Neural cell (in vitro differentiated cells): ENCODE measurements around the gene PDE2A. TPM values are rescaled to one million over a fixed set of nuclear protein-coding genes. Genes with fewer than 3 reads are reported as not detected.

ENCODE experiments used
- H2AFZ ChIP-seq: fragments of 200-600, 300-800 bp; sonication (generic), shearing (Covaris generic); 2 replicates; pipeline ENCODE4 v1.6.0; 2014; ENCODE audit warnings: low read depth, mild to moderate bottlenecking, antibody characterized with exemption, low read length, moderate library complexity
- H3F3A ChIP-seq: fragments of 200-600 bp; shearing (Covaris generic); 2 replicates; pipeline ENCODE4 v1.6.1; 2016; ENCODE audit warnings: mild to moderate bottlenecking, moderate library complexity, mixed read lengths, antibody characterized with exemption, low read length; ENCODE audit not compliant: insufficient read depth, poor library complexity, severe bottlenecking
- H3K27ac ChIP-seq: fragments of 200-600, 300-800 bp; sonication (generic), shearing (Covaris generic); 2 replicates; pipeline ENCODE4 v1.5.1; 2014; ENCODE audit warnings: mild to moderate bottlenecking, low read length, moderate library complexity
- H3K27me3 ChIP-seq: fragments of 300-800, 200-600 bp; sonication (generic), shearing (Covaris generic); 2 replicates; pipeline ENCODE4 v1.6.0; 2014; ENCODE audit warnings: mild to moderate bottlenecking, low read depth, low read length, moderate library complexity; ENCODE audit not compliant: insufficient read depth
- H3K36me3 ChIP-seq: fragments of 300-800, 200-600 bp; sonication (generic), shearing (Covaris generic); 2 replicates; pipeline ENCODE4 v1.5.1; 2014; ENCODE audit warnings: mild to moderate bottlenecking, antibody characterized with exemption, low read length, moderate library complexity; ENCODE audit not compliant: insufficient read depth
- H3K4me2 ChIP-seq: fragments of 300-800, 200-600 bp; sonication (generic), shearing (Covaris generic); 2 replicates; pipeline ENCODE4 v1.6.0; 2014; ENCODE audit warnings: mild to moderate bottlenecking, low read length
- H3K4me3 ChIP-seq: fragments of 300-800, 200-600 bp; sonication (generic), shearing (Covaris generic); 2 replicates; pipeline ENCODE4 v1.5.1; 2014; ENCODE audit warnings: mild to moderate bottlenecking, low read length, moderate library complexity
- H3K79me2 ChIP-seq: fragments of 200-600 bp; shearing (Covaris generic); replicated peaks from 2 replicates; pipeline ENCODE4 v1.6.0; 2014; ENCODE audit warnings: mild to moderate bottlenecking, low read length, moderate library complexity; ENCODE audit not compliant: insufficient read depth
- H3K9ac ChIP-seq: fragments of 300-800, 200-600 bp; sonication (generic), shearing (Covaris generic); 2 replicates; pipeline ENCODE4 v1.6.1; 2016; ENCODE audit warnings: mild to moderate bottlenecking, low read length, mixed read lengths
- H3K9me2 ChIP-seq: fragments of 200-600 bp; shearing (Covaris generic); 2 replicates; pipeline ENCODE4 v1.6.1; 2016; ENCODE audit warnings: mild to moderate bottlenecking, low read length, mixed read lengths; ENCODE audit not compliant: insufficient read depth
- H3K9me3 ChIP-seq: fragments of 200-600, 300-800 bp; sonication (generic), shearing (Covaris generic); 2 replicates; pipeline ENCODE4 v1.6.1; 2016; ENCODE audit warnings: mild to moderate bottlenecking, mixed run types, low read length, moderate library complexity, mixed read lengths
- H4K20me1 ChIP-seq: fragments of 200-600 bp; shearing (Covaris generic); 2 replicates; pipeline ENCODE4 v1.6.1; 2016; ENCODE audit warnings: mild to moderate bottlenecking, mixed run types; ENCODE audit not compliant: insufficient read depth
- EP300 ChIP-seq: fragments of 450-650 bp; conservative IDR thresholded peaks from 2 replicates; pipeline ENCODE4 v1.6.1; 2014; ENCODE audit warnings: antibody characterized with exemption, mild to moderate bottlenecking, moderate library complexity; ENCODE audit not compliant: poor library complexity, severe bottlenecking
- EZH2 ChIP-seq: fragments of 200-600, 300-800 bp; shearing (Covaris generic), sonication (generic); IDR thresholded peaks from 2 replicates; pipeline ENCODE4 v1.6.1; 2014; ENCODE audit warnings: antibody characterized with exemption, low read length, borderline replicate concordance, mild to moderate bottlenecking; ENCODE audit not compliant: insufficient read depth, poor library complexity, severe bottlenecking
- MXI1 ChIP-seq: fragments of 450-650 bp; conservative IDR thresholded peaks from 2 replicates; pipeline ENCODE4 v1.6.1; 2014; ENCODE audit warnings: antibody characterized with exemption, mild to moderate bottlenecking; ENCODE audit not compliant: poor library complexity, severe bottlenecking
- POLR2AphosphoS5 ChIP-seq: IDR thresholded peaks from 2 replicates; pipeline ENCODE4 v1.6.1; 2012
- RAD21 ChIP-seq: fragments of 450-650 bp; conservative IDR thresholded peaks from 2 replicates; pipeline ENCODE4 v1.6.1; 2014; ENCODE audit warnings: antibody characterized with exemption, mild to moderate bottlenecking, moderate library complexity
- SMC3 ChIP-seq: fragments of 450-650 bp; conservative IDR thresholded peaks from 2 replicates; pipeline ENCODE4 v1.6.1; 2014; ENCODE audit warnings: antibody characterized with exemption, mild to moderate bottlenecking, moderate library complexity; ENCODE audit not compliant: poor library complexity
- TAF1 ChIP-seq: IDR thresholded peaks from 2 replicates; pipeline ENCODE4 v1.6.1; 2012; ENCODE audit warnings: low read depth
- polyA plus RNA-seq: library from polyadenylated mRNA; depleted of rRNA; stranded (reverse); fragments of >200 nt; gene quantifications from 2 replicates; pipeline ENCODE4 v1.2.3, GENCODE V29; 2014
- TF ChIP-seq, protein P1 (sequence below): fragments of 450-650 bp; IDR thresholded peaks from 2 replicates; pipeline ENCODE4 v1.5.1; 2014; ENCODE audit warnings: antibody characterized with exemption, mild to moderate bottlenecking, moderate library complexity; ENCODE audit not compliant: poor library complexity, severe bottlenecking
- TF ChIP-seq, protein P2 (sequence below): IDR thresholded peaks from 2 replicates; pipeline ENCODE4 v1.6.1; 2012; ENCODE audit warnings: borderline replicate concordance

Gene PDE2A
- polyA plus RNA-seq, 1 donor from 2014 or later, result 11.6 TPM

DNA sequence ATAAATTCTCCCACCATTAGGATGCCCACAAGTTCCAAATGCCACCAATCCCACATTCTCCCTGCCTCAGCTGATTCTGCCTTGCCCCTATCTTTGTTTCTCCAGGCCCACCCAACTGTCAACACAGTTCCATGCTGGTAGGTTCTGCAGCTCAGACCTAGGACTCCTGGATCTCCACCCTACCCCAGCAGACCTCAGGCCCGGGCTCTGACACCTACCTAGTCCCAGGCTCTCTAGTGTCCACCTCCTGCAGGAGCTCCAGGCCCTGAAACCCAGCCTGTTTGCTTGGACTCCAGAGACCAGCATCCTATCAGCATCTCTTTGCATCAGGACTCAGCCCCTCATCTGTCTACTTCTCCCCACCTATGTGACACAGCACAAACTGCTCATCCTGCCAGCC is 86.5 kb downstream of the PDE2A start:
- H3K9me2 ChIP-seq, result no peaks in the 10 kb centered on the region
- H3K27me3 ChIP-seq, result peaks cover 63% of the 10 kb centered on the region
- no peak overlapping the region for H3K4me2 ChIP-seq
- no peaks in the 10 kb centered on the region for H3F3A ChIP-seq
- no peak overlapping the region for H3K27ac ChIP-seq
- no peak overlapping the region for H3K4me3 ChIP-seq
- no peaks in the 10 kb centered on the region for H4K20me1 ChIP-seq
- no peak overlapping the region for H2AFZ ChIP-seq
- TF ChIP-seq SMC3 (no peak), MXI1 (no peak), POLR2AphosphoS5 (no peak), TAF1 (no peak), EP300 (no peak), RAD21 (no peak), EZH2 (no peak)
- TF ChIP-seq, protein P1, sequence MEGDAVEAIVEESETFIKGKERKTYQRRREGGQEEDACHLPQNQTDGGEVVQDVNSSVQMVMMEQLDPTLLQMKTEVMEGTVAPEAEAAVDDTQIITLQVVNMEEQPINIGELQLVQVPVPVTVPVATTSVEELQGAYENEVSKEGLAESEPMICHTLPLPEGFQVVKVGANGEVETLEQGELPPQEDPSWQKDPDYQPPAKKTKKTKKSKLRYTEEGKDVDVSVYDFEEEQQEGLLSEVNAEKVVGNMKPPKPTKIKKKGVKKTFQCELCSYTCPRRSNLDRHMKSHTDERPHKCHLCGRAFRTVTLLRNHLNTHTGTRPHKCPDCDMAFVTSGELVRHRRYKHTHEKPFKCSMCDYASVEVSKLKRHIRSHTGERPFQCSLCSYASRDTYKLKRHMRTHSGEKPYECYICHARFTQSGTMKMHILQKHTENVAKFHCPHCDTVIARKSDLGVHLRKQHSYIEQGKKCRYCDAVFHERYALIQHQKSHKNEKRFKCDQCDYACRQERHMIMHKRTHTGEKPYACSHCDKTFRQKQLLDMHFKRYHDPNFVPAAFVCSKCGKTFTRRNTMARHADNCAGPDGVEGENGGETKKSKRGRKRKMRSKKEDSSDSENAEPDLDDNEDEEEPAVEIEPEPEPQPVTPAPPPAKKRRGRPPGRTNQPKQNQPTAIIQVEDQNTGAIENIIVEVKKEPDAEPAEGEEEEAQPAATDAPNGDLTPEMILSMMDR, result no peak
- TF ChIP-seq, protein P2, sequence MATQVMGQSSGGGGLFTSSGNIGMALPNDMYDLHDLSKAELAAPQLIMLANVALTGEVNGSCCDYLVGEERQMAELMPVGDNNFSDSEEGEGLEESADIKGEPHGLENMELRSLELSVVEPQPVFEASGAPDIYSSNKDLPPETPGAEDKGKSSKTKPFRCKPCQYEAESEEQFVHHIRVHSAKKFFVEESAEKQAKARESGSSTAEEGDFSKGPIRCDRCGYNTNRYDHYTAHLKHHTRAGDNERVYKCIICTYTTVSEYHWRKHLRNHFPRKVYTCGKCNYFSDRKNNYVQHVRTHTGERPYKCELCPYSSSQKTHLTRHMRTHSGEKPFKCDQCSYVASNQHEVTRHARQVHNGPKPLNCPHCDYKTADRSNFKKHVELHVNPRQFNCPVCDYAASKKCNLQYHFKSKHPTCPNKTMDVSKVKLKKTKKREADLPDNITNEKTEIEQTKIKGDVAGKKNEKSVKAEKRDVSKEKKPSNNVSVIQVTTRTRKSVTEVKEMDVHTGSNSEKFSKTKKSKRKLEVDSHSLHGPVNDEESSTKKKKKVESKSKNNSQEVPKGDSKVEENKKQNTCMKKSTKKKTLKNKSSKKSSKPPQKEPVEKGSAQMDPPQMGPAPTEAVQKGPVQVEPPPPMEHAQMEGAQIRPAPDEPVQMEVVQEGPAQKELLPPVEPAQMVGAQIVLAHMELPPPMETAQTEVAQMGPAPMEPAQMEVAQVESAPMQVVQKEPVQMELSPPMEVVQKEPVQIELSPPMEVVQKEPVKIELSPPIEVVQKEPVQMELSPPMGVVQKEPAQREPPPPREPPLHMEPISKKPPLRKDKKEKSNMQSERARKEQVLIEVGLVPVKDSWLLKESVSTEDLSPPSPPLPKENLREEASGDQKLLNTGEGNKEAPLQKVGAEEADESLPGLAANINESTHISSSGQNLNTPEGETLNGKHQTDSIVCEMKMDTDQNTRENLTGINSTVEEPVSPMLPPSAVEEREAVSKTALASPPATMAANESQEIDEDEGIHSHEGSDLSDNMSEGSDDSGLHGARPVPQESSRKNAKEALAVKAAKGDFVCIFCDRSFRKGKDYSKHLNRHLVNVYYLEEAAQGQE, result no peak
- H3K36me3 ChIP-seq, result no peaks in the 10 kb centered on the region
- no peaks in the 10 kb centered on the region for H3K79me2 ChIP-seq
- H3K9ac ChIP-seq, result no peak overlapping the region
- no peaks in the 10 kb centered on the region for H3K9me3 ChIP-seq

DNA sequence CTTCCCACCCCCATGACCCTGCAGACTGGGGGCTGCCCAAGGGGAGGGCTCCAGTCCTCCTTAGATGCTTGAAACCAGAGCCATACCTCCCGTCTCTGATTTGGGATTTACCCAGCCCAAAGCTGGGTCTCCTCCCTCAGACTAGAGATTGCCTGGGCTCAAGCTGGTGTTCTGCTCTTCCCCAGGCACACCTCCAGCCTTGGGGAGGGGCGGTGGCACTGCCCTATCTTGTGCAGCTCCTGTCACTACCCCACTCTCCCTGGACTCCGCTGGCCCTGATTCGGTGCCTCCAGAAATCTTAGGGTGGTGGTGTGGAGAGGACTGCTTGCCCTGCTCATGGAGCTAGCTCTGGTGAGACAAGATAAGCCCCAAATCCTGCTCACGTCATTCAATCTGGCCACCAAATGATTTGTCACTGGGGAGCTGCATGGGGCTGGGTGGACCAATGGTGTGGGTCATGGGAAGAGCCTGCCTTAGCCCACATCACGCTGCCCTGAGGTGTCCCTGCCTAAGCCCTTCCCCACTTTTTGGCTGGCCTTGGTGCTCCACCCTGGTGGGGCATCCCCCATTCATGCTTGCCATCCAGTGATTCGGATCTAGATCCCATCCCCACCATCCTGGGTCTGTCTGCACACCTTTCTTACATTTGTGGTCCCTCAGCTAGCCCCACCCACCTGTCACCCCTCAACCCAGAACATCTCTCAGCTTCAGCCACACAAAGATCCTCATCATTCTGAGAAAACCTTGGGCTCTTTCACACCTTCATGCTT is 87.7 kb downstream of the PDE2A start:
- Histone ChIP-seq H3K36me3 (no peaks in the 10 kb centered on the region), H3K9ac (no peak overlapping the region), H3K9me2 (no peaks in the 10 kb centered on the region), H3K27me3 (peaks cover 59% of the 10 kb centered on the region), H3K4me3 (no peak overlapping the region), H2AFZ (no peak overlapping the region), H3K9me3 (no peaks in the 10 kb centered on the region), H3K79me2 (no peaks in the 10 kb centered on the region), H3K27ac (no peak overlapping the region), H3K4me2 (no peak overlapping the region), H3F3A (no peaks in the 10 kb centered on the region), H4K20me1 (no peaks in the 10 kb centered on the region)
- TF ChIP-seq MXI1 (no peak), POLR2AphosphoS5 (no peak), TAF1 (no peak), EP300 (no peak), RAD21 (no peak), SMC3 (no peak), EZH2 (no peak)
- TF ChIP-seq, protein P1, result no peak
- TF ChIP-seq, protein P2, result no peak
